ENCODE results near the gene UNC5CL.
"Not testable (repeated sequence)": the region's sequence is repeated elsewhere in the genome, so short reads cannot be mapped to it uniquely, and the experiment has no call there.

The UNC5CL gene

DNA sequence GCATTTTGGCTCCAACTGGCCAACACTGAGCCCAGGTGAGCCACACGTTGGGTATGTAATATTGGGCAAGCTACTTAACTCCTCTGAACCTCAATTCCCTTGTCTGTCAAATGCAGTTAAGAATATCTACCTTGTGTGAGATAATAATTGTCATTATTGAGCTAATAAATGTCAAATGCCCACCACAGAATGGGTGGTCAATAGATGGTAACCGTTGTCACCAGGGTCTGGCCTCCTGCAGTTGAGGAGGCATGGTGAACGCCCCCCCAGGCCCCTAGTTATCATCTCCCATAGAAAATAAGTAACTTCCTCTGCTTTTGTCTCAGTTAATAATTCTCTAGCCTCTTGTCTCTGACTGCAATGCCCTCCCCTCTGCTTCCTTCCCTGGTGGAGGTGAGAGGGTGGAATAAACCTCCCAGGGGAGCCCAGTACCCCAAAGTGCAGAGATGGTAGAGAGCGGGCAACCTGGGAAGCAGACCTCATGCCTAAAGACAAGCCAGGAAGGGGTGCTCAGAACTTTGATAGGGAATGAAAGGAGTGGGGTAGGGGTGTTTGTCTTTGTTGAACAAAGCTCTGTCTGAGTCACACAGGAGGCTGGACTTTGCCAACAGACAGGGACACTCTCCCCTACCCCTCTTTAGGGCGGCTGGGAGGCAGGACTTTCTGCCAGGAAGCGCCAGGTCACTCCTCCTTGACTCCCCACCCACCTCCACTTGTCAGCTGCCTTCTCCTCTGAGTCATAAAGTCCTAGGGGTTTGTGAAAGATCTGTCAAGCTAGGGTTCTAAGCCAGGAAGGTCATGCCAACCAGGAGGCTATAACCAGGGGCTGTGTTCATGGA lies 1.3 kb upstream of the UNC5CL start:
- no peak for DNase-seq (ENCODE audit: low read depth in 3 of 3)

- no peak for DNase-seq (ENCODE audit: low read depth in 3 of 3)
Measured at GRCh38 chr6:41038205-41038604, 816 bp downstream of the UNC5CL start.

DNA sequence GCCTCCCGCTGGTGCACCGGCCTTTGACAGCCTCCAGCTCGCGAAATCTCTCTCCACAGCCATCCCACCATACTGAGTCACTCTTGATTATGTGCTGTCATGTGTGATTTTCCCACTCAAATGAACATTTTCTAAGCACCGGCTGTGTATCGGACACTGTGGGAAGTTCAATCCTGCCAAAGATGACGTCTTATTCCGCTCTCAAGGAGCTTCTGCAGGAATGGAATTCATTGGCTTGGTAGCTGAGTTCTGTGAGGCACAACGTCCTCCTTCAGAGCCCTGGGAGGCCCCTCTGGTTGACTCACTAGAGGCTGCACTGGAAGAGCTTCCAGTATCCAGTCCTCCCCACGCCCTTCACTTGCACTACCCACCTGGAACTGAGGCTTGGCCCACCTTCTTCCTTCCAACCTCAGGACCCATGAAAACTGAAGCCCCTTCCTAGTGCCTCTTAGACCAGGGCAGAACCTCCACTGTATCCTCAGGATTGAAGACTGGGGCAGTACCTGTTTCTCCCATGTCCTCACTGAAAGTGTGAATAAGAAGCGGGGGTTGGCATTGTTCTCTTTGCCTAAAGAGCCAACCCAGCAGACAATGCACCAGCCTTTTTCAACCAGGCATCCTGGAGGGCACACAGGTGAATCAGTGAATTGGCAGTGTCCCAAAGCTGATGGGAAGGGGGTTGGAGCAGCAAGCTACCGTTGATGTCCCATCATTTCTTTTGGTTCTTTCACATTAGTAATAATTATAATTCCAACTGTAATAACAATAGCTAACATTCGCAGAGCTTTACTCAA lies 1.7 kb downstream of the UNC5CL start:
- no peak for DNase-seq (ENCODE audit: low read depth in 3 of 3)

- DNase-seq (ENCODE audit: low read depth in 3 of 3): no peak
Measured at GRCh38 chr6:41036601-41037000, 2.4 kb downstream of the UNC5CL start.

DNA sequence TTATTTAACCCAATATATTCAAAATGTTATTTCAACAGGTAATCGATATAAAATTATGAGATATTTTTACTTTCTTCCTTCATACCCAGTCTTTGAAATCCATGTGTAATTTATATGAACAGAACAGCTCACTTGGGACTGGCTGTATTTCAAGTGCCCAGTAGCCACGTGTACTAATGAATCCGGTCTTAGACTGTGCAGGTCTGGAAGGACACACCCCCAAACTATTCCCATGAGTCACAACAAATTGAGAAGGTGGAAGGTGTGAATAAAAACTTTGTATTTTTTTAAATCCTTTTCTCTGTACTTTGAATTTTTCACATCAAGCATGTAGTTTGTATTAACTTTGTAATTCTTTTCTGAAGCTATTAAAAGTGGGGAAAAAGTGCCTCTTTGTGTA lies 2.8 kb downstream of the UNC5CL start:
- no peak for DNase-seq (ENCODE audit: low read depth in 3 of 3)

GRCh38 chr6:41033776-41034175 lies 5.2 kb downstream of the UNC5CL start:
- no peak for DNase-seq (ENCODE audit: low read depth in 3 of 3)

GRCh38 chr6:41032830-41033229 lies 6.2 kb downstream of the UNC5CL start:
- DNase-seq (ENCODE audit: low read depth in 3 of 3): no peak

DNA sequence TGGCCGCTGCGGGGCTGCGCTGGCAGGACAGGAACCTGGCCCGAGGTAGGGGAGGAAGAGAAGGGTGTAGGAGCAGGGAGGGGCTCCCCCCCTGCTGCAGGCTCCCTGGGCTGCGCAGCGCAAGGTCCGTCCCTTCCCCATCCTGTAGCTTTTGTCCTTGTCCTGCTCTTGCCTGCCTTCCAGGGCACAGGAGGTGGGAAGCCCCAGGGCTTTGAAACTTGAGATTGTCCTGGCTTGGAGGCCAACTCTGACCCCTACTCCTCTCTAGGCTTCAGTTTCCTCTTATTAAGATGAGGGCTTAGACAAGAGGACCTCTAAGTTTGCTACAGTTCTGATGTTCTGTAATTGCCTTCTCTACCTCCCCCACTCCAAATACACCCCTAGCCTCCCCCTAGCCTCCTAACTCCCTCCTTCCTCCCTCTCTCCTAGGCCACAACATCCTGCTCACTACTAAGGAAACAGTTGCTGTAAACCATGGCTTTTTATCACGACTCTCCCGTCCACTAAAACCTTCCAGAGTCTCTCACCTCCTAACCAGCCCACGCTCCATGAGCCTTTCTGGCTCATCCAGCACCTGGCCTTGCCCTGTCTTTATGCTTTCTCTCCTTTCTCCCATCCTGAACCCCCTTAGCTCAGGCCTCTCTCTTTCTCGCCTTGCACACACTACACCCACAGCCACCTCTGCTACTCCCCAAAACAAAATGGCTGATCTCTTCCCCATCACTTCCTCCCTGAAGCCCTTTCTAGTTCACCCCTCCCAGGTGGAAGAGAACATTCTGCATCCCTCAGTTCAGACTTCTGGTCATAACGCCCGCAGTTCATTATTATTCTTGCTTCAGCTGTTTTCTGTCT lies 10.2 kb downstream of the UNC5CL start:
- DNase-seq (ENCODE audit: low read depth in 3 of 3): no peak

DNA sequence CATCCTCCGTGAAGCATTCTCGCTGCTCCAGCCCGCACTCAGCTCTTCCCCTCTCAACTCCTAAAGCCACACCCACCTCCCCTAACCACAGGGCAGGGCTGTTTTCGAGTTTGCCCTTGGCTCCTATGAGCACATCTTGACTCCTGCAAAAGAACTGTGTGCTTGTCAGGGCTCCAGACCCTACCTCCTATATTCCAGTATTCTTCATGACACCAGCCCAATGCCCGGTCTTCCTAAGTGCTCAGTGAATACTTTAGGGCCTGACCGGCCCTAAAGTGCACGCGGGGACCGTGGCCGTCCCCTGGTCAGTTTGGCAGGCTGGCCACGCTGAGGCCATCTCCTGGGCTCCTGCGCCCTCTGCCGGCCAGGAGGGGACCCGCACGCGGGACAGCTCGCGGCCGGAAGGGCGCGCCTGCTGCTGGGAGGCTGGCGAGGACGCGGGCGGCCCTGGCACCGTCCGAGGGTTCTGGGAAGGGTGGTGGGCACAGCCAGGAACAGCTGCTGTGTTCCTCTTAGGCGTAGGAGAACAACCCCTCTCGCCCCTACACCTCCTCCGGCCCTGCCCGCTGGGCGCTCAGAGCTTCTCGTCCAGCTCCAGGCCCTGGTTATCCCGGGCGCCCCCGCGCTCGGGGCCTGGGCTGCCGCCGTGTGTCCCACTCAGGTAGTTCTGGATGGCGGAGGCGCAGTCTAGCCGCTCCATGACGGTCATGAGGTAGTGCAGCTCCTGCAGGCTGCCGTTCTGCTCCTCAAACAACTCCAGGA lies 11.0 kb downstream of the UNC5CL start:
- peak; percentile 50 to 72 (median 60) for DNase-seq (ENCODE audit: low read depth in 3 of 3)

DNA sequence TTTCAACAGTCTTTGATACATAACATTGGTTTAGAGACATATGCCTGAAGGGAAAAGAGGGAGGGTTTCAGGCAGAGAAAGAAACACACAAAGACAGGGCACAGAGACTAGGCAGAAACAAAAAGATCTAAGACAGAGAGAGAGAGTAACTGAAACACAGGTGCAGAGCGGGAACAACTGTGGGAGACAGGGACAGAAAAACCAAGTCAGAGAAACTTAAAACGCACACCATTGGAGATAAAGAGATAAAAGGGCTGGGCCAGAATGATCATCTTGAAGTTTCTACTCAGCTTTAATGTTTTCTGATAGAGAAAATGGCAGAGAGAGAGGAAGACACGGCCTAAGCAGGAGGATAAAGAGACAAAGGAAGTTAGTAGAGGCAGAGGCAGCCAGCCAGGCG lies 11.8 kb downstream of the UNC5CL start:
- DNase-seq (ENCODE audit: low read depth in 3 of 3): no peak

DNA sequence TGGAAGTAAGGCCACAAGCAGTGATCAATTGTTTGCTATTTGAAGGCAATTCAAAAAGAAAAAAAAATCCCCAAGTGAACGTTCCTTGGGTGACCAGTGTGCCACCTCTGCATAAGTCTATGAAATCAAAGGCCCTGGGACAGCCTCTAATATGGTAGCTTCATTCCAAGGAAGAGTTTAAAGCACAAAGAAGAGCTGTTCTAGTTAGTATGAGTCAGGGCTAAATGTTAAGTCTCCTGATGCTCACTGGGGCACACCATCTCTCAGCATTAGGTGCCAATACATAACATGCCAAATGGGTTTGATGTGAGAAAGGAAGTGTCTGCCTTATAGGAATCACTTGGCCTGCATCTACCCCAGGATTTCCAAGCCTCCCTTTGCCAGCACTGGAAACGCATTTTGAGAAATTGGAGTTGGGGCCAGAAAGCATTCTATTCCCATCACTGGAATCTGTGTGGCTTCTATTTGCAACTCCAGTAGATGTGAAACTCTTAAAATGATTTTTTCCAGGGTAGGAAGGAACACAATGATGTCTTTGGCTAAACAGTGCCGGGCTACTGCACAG lies 13.0 kb downstream of the UNC5CL start:
- no peak for DNase-seq (ENCODE audit: low read depth in 3 of 3)

DNA sequence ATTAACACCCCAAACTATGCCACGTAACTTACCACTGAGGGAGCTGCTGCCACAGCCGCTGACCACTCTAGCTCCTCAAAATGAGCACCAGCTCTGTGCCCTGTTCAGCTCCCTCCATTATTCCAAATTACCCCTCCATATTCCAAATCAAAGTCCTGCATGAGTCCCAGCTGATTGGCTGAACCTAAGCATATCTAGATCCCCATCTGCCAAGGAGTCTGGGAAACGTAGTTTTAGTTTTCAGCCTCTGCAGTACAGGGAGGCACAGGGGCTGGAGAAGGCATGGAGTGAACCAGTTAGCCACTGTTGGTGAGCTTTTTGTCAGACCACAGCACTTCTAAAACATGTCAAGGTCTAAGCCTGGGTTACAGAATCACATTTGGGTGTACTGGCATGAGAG lies 15.9 kb downstream of the UNC5CL start:
- no peak for DNase-seq (ENCODE audit: low read depth in 3 of 3)

- DNase-seq (ENCODE audit: low read depth in 3 of 3): no peak
Measured at GRCh38 chr6:41022294-41022693, 16.7 kb downstream of the UNC5CL start.

- no peak for DNase-seq (ENCODE audit: low read depth in 3 of 3)
Measured at GRCh38 chr6:41021832-41022231, 17.2 kb downstream of the UNC5CL start.

- no peak for DNase-seq (ENCODE audit: low read depth in 3 of 3)
Measured at GRCh38 chr6:41017663-41018062, 21.4 kb downstream of the UNC5CL start.

DNA sequence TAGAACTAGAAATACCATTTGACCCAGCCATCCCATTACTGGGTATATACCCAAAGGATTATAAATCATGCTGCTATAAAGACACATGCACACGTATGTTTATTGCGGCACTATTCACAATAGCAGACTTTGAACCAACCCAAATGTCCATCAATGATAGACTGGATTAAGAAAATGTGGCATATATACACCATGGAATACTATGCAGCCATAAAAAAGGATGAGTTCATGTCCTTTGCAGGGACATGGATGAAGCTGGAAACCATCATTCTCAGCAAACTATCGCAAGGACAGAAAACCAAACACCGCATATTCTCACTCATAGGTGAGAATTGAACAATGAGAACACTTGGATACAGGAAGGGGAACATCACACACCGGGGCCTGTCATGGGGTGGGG lies 23.2 kb downstream of the UNC5CL start:
- DNase-seq (ENCODE audit: low read depth in 3 of 3): not testable (repeated sequence)

- no peak for DNase-seq (ENCODE audit: low read depth in 3 of 3)
Measured at GRCh38 chr6:41014780-41015179, 24.2 kb downstream of the UNC5CL start.

- no peak for DNase-seq (ENCODE audit: low read depth in 3 of 3)
Measured at GRCh38 chr6:41013466-41014153, 25.4 kb downstream of the UNC5CL start.

DNA sequence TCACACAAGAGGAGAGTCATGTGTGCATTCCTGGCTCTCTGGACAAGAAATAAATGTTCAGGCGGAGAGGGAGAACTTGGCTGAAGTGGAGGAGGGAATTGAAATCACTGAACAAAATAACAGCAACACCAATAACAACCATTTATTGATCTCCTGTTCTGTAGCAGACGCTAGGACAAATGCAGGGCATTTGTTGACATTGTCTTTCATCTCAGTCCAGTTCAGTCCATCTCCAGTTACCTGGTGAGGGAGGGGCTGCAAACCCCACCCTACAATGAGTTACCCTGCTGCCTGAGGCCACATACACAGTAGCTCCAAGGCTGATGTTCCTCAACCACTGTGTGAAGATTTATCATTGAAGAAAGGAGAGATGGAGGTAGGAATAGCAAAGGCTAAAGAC lies 27.3 kb downstream of the UNC5CL start:
- DNase-seq (ENCODE audit: low read depth in 3 of 3): no peak

GRCh38 chr6:41009669-41010068 lies 29.4 kb downstream of the UNC5CL start:
- no peak for DNase-seq (ENCODE audit: low read depth in 3 of 3)

Data from stimulated activated CD4-positive, alpha-beta T cell treated with anti-CD3 and anti-CD28 coated beads, TNF-alpha, amount 100 ng/mL, for 24 hours (primary cell).